NB4 (cell line): ENCODE results near the gene E2F6.

Experiments
- MYC ChIP-seq: IDR thresholded peaks from 2 replicates; pipeline ENCODE4 v1.6.1; 2011; ENCODE audit warnings: low read depth, low read length
- POLR2A ChIP-seq: IDR thresholded peaks from 2 replicates; pipeline ENCODE4 v1.6.1; 2011; ENCODE audit warnings: mild to moderate bottlenecking; ENCODE audit not compliant: insufficient read length; ENCODE audit errors: extremely low read depth
- TF ChIP-seq, protein P1 (sequence below): IDR thresholded peaks from one replicate; pipeline ENCODE4 v1.5.1; 2012; ENCODE audit warnings: low read depth, low read length
- TF ChIP-seq, protein P2 (sequence below): IDR thresholded peaks from 2 replicates; pipeline ENCODE4 v1.6.1; 2011; ENCODE audit warnings: low read depth, low read length

DNA sequence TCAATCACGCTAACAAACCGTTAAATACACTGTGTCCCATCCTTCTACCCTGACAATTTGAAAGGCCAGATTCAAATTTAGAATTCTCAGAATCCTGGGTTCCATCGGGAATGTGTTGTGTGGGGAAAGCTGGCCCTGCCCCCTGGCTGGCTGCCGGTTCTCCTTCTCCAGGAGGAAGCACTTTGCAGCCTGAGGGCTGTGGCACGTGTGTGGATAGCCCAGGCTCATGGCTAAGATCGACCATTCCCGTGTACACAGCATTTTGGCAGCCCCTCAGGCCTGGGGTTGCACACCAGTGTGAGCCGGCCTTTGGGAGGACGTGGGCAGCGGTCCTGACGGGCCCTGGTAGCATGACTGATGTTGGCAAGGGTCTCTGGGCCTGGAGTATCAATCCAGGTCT is 70.6 kb downstream of the E2F6 start:
- TF ChIP-seq, protein P1, sequence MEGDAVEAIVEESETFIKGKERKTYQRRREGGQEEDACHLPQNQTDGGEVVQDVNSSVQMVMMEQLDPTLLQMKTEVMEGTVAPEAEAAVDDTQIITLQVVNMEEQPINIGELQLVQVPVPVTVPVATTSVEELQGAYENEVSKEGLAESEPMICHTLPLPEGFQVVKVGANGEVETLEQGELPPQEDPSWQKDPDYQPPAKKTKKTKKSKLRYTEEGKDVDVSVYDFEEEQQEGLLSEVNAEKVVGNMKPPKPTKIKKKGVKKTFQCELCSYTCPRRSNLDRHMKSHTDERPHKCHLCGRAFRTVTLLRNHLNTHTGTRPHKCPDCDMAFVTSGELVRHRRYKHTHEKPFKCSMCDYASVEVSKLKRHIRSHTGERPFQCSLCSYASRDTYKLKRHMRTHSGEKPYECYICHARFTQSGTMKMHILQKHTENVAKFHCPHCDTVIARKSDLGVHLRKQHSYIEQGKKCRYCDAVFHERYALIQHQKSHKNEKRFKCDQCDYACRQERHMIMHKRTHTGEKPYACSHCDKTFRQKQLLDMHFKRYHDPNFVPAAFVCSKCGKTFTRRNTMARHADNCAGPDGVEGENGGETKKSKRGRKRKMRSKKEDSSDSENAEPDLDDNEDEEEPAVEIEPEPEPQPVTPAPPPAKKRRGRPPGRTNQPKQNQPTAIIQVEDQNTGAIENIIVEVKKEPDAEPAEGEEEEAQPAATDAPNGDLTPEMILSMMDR, result no peak
- TF ChIP-seq POLR2A (no peak), MYC (no peak)
- TF ChIP-seq, protein P2, sequence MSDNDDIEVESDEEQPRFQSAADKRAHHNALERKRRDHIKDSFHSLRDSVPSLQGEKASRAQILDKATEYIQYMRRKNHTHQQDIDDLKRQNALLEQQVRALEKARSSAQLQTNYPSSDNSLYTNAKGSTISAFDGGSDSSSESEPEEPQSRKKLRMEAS, result no peak
